Ureter (tissue), 1 donor: ENCODE measurements around the gene ALOXE3. TPM values are rescaled to one million over a fixed set of nuclear protein-coding genes. Genes with fewer than 3 reads are reported as not detected.
"Not testable (repeated sequence)": the region's sequence is repeated elsewhere in the genome, so short reads cannot be mapped to it uniquely, and the experiment has no call there.

Experiments used
- DNase-seq: peaks from one replicate; pipeline ENCODE4 v3.0.0-alpha.2; 2020; ENCODE audit warnings: low spot score
- total RNA-seq: library from RNA; stranded (reverse); gene quantifications from one replicate; pipeline ENCODE4 v1.2.4, GENCODE V29; 2023
- donor health status: DM: yes; HTN: yes; CAD: no.

ALOXE3 gene
- total RNA-seq, 1 donor from 2014 or later = 0.44 TPM

DNA sequence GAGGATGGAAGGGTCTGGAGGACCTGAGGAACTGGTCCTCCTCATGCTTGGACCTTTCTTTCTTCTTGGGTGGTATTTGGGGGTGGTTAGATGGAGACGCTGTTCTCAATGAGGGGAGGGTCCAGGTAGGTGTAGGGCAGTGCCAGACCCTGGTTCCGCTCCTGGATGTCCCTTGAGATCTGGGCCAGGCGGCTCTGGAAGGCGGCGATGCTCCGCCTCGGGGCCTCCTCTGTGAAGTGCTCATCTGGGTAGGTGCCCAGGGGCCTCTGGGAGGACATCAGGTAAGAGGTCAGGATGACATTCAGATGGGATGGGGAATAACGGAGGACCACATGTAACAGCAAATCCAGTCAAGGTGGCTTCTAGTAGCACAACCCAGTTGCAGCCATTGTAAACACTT lies 21.8 kb downstream of the ALOXE3 start:
- no peak for DNase-seq

DNA sequence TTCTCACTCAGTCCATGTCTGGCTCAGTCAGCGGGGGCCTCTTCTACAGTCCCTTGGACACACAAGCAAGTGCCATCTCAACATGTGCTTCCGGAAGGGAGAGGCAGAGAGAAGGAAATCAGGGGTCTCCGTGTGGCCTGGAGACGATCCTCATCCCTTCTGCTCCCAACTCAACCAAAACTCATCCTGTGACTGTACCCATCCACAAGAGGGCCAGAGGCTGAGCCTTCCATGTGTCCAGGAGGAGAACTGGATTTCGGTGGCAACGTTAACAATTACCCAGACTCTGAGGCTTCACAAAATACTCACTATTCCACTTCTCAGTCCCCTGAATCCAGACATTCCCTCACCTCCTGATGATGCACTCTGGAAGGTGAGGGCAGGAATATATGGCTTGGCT lies 23.0 kb downstream of the ALOXE3 start:
- no peak for DNase-seq

DNA sequence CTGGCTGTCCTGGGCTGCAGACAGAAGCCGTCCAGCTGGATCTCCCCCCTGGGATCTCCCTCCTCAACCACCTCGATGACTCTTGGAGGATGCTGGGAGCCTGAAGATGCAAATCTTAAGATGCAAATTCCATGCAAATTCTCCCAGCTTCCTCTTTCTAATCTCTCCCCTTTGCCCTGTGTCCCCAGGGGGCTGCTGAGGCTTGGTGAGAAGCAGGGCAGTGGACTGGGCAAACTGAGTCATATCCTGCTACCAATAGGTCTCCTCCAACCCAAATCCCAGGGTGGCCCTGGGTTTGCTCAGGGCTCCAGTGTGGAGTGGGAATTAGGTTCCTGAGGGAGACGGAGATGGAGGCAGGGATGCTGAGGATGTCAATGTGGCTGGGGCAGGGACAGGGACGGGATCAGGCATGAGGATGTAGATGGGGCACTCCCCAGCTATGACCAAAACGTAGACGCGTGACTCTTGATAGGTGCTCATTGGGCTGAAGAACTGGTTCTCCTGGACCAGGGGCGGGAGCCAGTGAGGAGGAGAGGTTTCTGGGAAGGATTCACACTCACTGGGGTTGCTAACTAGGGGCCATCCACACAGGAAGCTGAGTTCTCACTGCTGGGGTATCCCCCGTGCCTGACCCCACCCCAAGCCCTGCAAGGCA lies 27.2 kb downstream of the ALOXE3 start:
- DNase-seq = no peak

DNA sequence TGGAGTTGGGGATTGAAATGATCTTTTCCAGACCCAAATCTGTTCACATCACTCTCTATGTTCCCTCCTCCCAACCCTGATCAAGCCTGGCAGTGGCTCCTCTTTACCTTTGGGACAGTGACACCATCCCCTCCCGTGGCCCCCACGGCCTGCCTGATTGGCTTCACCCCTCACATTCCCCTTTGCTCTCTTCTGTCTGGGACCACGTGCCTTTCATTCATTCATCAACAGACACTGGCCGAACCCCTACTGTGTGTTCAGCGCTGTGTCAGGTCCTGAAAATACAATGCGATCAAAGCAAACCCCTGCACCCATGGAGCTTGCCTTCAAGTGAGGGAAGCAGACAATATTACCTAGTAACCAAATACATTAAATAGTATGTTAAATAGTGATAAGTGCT lies 28.6 kb downstream of the ALOXE3 start:
- DNase-seq = no peak

DNA sequence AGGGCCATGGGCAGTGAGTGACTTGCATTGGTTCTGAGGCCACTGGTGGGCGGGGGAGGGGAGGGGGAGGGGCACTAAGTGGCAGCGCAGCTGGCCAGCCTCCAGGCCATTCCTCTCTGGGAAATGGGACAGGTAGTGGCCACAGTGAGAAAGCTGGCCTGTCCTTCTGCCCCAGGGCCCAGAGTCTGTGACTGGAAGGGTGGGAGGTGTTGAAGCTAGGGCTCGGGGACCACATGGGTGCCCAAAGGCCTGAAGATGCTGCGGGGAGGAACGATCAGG lies 30.4 kb downstream of the ALOXE3 start:
- DNase-seq = no peak

DNA sequence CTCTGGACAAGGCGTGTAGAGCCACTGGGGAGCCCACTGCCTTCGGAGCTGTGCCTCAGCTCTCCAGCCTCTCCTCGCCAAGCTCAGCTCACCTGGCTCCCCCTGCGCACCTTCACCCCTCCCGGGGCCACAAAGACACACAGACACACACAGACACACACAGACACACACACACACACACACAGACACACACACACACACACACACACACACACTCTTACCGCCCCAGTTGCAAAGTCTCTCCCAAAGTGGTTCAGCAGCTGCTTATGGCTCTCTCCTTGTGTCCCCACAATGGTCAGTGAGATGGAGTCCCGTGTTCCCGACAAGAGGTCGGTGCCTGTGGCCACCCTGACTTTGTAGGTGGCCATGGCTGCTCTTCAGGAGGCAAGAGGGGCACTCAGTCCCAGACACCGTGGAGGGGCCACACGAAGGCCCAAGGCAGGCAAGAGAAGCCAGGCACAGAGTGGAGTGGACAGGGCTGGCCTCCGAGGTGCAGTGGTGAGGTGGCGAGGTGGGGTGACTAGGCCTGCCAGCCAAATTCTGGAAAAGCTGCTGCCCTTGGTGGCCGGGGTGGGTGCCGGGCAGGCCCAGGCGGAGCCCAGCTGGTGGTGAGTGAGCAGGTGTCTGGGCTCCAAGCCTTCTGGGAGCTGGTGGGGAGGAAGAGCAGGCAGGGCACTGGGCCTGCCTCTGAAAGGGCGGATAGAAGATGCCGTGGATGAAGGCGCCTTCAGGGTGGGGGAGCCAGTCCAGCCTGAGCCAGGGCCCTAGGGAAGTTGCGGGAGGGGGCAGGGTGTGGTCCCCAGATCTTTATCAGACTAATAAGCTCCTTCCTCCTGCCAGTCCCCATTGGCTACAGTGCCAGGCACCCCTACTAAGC lies 31.0 kb downstream of the ALOXE3 start, which contains the start of gene ALOX12B:
Gene ALOX12B, minus strand, starts transcription at position 642 of the 877 bp plus-strand sequence. Its CDS starts 274 bp downstream, at position 368.
- DNase-seq = no peak

DNA sequence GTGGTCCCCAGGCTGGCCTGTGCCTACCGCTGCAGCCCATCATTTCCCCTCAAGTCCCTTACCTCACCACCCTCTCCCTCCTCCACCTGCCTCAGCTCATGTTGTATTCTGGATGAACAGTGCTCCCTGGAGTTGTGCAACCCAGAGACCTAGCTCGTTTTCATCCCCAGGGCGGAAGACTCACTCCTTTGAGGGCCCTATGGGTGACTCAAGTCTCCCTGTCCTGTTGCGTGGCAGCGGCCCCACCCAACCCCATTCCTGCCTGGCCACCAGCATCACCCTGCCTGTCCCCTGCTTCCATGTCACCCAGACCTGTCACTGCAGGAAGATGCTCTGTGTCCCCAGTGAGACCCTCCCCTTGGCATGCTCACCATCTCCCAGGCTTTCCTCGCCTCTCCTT lies 34.1 kb downstream of the ALOXE3 start:
- DNase-seq = no peak

DNA sequence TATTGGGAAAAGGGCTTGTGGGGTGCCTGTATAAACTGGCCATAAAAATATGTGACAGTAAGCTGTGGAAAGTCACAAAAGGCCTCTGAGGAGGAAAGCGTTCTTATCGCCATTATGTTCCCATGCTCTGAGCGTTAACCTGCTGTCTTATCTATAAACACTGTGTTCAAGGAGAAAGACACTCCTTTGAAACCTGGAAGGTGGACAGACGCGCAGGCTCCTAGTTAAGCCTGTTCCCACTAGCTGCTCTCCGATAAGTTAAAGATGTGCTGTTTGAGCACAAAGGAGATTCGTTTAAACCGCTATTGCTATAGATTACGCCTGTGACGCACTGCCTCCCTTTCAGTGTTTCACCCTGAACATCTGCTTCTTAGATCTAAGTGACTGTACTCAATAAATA lies 36.0 kb downstream of the ALOXE3 start:
- DNase-seq = no peak

DNA sequence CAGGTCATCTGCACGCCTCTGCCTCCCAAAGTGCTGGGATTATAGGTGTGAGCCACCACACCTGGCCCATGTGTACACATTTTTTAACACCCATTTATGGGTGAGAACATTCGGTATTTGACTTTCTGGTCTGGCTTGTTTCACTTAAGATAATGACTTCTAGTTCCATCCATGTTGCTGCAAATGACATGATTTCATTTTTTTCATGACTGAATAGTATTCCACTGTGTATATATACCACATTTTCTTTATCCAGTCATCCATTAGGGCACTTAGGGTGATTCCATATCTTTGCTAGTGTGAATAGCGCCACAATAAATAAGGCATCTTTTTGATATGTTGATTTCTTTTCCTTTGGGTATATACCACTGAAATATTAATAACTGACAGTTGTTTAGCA lies 36.4 kb downstream of the ALOXE3 start:
- no peak for DNase-seq

DNA sequence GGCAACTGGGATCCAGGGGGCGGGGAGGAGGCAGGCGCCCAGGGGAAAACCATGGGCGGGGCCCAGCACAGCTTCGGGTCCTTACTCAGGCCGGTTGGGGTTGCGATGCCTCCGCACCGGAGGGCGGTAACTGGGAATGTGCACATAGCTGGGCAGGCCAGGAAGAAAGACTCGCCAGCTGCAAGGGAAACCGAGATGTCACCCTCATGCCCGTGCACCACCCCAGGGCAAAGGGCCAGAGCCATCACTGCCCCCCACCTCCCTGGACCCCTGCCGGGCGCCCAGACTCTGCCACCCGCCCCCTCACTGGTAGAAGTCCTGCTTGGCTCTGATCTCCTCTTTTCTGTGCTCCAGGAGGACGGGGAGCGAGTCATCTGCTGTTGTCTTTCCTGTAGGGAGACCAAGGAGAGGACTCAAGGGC lies 37.5 kb downstream of the ALOXE3 start:
- no peak for DNase-seq

DNA sequence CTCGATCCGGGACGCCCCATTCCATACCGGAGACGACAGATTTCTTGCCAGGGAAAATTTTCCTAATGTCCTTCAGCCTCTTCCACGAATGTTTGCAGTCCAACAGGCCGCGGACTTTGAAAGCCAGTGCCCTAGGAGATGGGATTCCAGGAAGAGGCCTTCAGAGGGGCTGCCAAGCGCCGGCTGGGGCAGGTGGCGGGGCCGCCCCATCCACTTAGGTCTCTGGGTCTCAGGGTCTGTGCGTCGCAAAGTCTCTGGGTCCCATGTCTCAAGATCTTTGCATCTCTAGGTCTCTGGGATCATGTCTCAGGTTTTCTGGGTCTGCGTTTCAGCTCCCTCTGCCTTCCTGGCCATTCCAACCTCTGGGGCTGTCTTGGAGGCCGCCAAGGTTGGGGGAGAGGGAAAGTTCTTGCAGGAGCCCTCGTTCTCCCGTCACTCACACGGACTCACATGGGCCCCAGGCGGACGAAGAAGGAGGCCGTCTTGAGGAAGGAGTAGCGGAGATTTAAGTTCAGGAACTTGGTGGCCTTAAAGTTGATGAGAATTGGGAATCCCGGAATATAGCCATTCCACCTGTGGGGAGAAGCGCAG lies 38.0 kb downstream of the ALOXE3 start:
- DNase-seq = no peak

DNA sequence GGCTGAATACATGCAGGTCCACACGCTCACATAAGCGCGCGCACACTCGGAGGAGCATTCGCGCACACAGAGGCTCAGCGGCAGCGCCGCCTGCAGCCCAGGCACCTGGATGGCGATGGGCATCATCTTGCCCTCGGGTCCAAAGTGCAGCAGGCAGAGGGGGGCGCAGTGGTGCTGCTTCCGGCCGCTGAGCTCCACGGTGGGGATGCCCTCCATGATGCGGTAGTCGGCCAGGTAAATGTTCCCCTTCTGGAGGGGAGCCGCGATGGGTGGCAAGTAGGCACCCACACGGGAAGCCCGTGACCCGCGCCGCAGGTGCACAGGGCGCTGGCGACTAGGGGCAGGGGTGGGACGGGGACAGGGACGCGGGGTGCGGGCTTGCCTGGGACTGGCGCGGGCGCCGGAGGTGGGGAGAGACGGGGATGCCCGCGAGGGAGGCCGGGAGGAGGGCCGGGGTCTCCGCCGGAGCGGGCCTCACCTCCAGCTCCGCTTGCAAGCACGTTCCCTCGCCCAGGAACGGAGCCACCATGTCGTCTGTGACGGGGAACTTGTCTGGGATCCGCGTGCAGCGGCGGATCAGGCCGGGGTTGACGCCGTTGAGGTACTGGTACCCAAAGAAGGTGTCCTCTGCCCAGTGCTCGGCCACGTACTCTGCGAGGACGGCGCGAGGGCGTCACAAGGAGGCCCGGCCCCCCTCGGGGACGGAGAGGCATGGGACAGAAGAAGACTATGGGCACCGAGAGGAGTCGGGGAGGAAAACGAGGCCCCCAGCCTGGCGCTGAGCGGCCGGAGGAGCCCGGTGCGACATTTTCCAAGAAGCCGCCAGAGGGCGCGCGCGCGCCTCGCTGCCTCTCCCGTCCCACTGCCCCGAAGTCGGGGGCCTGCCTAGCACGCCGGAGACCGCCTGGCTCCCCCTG lies 38.8 kb downstream of the ALOXE3 start:
- DNase-seq = peak; percentile 73

DNA sequence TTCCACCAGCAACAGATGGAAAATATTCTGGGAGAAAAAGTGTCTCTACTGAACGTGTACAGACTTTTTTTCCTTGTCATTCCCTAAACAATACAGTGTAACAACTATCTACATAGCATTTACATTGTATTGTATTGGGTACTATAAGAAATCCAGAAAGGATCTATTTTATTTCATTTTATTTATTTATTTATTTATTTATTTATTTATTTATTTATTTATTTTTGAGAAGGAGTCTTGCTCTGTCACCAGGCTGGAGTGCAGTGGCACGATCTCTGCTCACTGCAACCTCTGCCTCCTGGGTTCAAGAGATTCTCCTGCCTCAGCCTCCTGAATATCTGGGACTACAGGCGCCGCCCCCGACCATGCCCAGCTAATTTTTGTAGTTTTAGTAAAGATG lies 40.4 kb downstream of the ALOXE3 start:
- not testable (repeated sequence) for DNase-seq

DNA sequence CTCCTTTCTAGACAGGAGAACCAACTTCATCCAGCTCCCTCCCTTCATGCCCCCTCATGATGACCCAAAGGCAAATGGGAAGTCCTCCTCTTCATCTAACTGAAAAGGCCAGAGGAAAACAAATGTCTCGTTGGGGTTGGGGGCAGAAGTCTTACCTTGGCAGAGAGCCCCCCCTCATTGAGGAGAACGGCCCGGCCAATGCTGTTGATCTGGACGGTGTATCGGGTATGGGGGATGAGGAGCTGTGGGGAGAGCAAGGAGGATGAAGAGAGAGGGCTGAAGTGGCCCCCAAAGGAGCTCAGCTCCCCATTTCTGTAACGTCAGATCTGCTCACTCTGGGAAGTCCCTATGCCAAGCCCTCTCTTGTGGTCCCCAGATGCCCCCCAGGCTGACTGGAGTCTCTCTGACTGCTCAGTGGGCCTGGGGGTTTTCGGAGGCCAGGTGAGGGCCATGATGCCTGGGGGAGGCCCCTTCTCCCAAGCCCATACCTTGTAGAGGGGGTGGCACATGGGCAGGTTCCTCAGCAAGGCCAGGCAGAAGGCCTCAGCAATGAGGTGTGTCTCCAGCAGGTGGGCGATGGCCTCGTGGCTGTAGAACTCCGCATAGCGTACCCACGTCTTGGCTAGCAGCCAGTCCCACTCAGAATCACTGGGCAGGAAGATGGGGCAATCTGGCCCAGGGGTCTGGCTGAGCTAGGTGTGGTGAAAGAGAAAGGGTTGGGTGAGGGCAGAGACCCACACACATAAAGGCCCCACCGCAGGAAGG lies 41.6 kb downstream of the ALOXE3 start:
- DNase-seq = no peak

DNA sequence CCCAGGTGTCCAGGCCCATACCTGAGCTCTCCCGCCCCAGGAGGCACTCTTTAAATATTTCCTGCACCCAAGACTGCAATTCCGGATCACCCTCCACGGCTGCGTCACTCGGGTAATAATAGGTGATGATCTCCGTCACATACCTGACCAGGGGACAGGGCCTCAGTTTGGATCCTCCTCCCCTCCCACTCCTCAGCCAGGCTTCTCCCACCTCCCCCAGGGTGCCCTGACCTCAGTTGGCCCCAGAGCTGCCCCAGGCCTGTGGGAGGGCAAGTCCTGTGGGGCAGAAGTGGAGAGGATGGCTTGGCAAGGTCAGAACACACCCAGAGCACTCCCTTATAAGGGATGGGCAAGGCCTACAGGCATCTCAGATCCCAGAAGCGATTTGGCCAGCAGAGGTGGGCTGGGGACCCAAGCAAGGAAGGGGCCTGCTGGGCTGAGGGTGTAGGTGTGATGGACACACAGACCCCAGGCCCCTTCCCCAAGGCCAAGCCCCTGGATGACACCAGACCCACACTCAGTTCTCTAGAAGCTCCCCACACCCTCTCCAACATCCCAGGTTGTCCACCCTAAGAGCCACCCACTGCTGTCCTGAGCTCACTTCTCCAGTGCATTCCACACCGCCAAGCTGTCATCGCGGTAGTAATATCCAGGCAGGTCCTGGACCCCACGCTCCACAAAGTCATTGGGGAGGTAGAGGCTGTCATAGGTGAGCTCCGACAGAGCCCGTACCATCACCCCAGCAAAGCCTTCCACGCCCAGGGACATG lies 42.6 kb downstream of the ALOXE3 start:
- no peak for DNase-seq

DNA sequence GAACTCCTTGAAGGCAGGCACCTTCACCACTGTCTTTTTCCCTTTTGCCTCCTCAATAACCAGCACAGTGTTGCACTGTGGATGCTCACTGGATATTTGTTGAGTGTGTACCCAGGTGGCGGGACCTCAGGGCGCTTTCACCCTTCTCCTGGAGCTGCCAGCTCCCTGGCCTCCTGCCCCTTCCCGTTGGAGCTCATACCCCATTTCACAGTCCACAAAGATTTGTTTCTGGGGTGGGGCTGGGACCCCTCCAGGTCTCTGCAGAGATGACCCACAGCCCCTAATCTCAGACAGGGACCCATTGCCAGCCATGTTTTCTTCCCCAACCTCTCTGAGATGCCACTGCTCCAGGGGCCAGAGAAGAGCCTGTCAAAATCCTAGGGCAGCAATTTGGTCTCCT lies 43.2 kb downstream of the ALOXE3 start:
- no peak for DNase-seq

DNA sequence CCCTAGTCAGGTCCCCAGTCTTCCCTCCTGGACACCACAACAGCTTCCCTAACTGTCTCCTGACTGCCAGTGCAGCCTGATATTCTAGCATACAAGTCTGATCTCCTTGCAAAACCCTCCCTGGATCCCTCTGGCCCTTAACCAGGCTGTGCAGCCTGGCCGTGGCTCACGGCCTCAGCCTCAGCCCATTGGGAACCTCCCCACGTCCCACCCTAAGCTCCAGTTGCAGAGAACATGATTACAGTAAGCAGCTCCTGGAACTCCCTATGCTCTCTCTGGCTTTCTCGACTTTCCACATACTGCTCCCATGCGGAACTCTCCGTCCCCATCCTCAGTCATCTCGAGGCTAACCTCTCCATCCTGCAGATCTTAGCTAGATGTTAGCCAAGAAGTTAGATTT lies 43.8 kb downstream of the ALOXE3 start:
- no peak for DNase-seq

DNA sequence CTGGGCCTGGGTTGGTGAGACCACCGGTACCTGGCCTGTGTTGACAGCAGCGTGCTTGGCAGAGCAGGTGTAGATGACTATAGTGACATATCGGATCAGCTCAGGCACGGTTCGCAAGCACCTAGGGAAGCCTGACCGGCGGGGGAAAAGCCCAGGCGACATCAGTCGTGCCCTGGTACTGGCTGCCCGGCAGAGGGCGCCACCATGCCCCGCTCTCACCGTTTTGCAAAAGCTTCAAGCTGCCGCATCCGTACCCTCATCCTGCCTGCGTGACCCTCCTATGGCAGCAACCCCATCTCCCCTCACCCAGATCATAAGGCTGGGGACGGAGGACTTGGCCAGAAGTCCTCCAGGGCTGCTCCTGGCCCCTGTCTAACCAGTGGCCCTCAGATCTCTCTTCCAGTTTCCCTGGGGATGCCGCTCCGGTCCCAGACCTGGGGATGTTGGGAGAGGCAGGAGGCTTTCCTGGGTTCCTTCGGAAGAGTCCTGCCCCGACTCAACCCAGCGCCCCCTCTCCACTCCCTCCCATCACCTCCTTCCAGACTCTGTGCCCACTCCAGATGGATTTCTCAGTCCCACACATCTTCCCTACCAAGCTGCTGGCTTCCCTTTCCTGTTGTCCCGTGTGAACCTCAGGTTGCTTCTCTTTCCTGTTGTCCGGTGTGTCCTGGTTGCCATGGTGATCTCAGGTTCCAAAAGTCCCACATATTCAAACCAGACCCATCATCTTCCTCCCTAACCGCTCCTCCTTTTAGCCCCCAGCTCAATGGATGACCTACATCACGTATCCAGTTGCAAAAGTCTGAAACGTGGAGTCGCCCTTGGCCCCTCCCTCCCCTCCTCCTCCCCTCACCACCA lies 44.5 kb downstream of the ALOXE3 start:
- peak; percentile 69 for DNase-seq

DNA sequence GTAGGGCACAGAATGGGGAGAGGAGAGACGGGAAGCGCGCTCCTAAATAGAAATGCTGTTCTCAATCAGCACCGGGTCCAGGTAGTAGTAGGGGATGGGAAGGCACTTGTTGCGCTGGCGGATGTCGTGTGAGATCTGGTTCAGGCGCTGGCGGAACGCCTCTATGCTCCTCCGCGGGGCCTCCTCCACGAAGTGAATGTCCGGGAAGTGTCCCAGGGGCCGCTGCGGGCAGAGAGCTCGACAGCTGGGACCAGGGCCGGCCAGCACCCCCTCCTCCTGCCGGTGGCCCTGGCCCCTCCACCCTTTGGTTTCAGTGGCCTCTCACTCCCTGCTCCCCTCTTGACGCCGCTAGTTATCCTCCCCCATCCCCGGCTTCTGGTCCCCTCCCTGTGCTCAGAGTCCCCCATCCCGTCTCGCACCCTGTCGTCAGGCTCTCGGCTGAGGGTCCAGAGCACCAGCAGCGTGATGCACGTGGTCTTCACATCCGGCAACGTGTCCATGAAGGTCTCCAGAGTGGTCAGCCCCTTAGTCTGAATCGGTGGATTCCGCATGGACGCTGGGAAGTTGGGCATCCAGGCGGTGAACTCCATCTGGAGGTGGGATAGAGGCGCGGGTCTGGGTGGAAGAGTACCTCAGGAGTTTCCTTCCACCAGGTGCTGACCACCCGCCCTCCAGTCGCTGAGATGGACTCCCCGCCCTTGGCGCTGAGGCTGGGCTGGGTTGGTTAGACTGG lies 45.4 kb downstream of the ALOXE3 start:
- no peak for DNase-seq
